ENCODE results near the gene CSNK2B.

DNA sequence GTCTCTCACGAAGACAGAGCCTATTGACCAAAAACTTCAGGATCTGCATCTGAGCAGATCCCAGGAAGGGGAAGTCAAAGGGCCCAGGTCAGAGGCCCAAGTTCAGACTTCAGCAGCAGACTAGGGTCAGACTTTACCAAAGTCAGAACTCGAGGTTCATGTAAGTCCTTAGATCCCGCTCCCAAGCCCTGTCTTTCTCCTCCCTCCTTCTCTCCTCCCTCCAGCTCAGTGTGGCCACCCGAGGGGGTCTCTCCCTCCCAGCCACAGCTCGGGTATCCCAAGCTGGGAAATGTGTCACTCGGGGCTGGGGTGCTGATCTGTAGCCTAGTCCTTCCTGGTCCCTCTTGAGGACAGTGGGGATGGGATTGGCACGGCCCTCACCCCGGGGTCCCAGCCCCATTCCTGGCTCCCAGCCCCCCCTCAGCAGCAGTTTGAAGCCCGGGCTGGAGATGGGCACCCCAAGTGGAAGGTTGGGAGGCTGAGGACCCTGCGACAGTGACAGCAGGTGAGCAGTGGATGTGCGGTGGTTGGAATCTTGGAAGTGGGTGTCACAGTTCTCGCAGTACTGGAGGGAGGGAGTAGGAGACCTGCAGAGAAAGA is 3.7 kb upstream of the CSNK2B start:
- TF ChIP-seq, protein P1, sequence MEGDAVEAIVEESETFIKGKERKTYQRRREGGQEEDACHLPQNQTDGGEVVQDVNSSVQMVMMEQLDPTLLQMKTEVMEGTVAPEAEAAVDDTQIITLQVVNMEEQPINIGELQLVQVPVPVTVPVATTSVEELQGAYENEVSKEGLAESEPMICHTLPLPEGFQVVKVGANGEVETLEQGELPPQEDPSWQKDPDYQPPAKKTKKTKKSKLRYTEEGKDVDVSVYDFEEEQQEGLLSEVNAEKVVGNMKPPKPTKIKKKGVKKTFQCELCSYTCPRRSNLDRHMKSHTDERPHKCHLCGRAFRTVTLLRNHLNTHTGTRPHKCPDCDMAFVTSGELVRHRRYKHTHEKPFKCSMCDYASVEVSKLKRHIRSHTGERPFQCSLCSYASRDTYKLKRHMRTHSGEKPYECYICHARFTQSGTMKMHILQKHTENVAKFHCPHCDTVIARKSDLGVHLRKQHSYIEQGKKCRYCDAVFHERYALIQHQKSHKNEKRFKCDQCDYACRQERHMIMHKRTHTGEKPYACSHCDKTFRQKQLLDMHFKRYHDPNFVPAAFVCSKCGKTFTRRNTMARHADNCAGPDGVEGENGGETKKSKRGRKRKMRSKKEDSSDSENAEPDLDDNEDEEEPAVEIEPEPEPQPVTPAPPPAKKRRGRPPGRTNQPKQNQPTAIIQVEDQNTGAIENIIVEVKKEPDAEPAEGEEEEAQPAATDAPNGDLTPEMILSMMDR (IDR thresholded peaks at IDR 0.05) = no peak
- no peak for TF ChIP-seq POLR2AphosphoS5 (IDR thresholded peaks at IDR 0.05; ENCODE audit: low read depth, low read length)
- TF ChIP-seq, protein P2, sequence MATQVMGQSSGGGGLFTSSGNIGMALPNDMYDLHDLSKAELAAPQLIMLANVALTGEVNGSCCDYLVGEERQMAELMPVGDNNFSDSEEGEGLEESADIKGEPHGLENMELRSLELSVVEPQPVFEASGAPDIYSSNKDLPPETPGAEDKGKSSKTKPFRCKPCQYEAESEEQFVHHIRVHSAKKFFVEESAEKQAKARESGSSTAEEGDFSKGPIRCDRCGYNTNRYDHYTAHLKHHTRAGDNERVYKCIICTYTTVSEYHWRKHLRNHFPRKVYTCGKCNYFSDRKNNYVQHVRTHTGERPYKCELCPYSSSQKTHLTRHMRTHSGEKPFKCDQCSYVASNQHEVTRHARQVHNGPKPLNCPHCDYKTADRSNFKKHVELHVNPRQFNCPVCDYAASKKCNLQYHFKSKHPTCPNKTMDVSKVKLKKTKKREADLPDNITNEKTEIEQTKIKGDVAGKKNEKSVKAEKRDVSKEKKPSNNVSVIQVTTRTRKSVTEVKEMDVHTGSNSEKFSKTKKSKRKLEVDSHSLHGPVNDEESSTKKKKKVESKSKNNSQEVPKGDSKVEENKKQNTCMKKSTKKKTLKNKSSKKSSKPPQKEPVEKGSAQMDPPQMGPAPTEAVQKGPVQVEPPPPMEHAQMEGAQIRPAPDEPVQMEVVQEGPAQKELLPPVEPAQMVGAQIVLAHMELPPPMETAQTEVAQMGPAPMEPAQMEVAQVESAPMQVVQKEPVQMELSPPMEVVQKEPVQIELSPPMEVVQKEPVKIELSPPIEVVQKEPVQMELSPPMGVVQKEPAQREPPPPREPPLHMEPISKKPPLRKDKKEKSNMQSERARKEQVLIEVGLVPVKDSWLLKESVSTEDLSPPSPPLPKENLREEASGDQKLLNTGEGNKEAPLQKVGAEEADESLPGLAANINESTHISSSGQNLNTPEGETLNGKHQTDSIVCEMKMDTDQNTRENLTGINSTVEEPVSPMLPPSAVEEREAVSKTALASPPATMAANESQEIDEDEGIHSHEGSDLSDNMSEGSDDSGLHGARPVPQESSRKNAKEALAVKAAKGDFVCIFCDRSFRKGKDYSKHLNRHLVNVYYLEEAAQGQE (IDR thresholded peaks at IDR 0.05; ENCODE audit: insufficient read depth in 1 of 2, low read depth in 2 of 2, low read length in 1 of 2) = no peak
- TF ChIP-seq SIN3A (IDR thresholded peaks at IDR 0.05; ENCODE audit: borderline replicate concordance, insufficient read depth, low read depth, low read length) = no peak

All from Panc1 (cell line).